ENCODE data around the gene MYBPHL. TPM values are rescaled to one million over a fixed set of nuclear protein-coding genes. Genes with fewer than 3 reads are reported as not detected.

Gene MYBPHL
- total and polyA plus RNA-seq, 2 of the 13 experiments (the other 11 are each of a cell fraction or from before 2014, with no cell fraction given), result 3.7 to 3.8 TPM

GRCh38 chr1:109268431-109269211, 38.2 kb downstream of the MYBPHL start:
- FAIRE-seq (no peak), DNase-seq (ENCODE audit: low spot score) (no peak), ATAC-seq (no peak)
- Histone ChIP-seq H2AFZ (ENCODE audit: low read length) (no peak overlapping the region), H3K9ac (ENCODE audit: insufficient read depth, low read depth, low read length) (no peak overlapping the region), H3K36me3 (replicated peaks in 1 of 2; ENCODE audit: control insufficient read depth in 1 of 2, insufficient read depth in 2 of 2, low read length in 2 of 2) (peaks cover 4 to 8% of the 10 kb centered on the region in 2 experiments; a peak in 3 of 5 replicates), H3K4me1 (ENCODE audit: insufficient read depth, low read length) (peaks cover 12% of the 10 kb centered on the region), H3K4me3 (replicated peaks in 1 of 3; ENCODE audit: insufficient read depth in 1 of 3, low read depth in 2 of 3, low read length in 3 of 3) (no peak overlapping the region), H3K4me2 (ENCODE audit: low read depth, low read length) (no peak overlapping the region), H3K27me3 (ENCODE audit: control insufficient read depth in 1 of 2, insufficient read depth in 2 of 2, low read length in 2 of 2) (no peaks in the 10 kb centered on the region), H3K79me2 (ENCODE audit: insufficient read depth, low read length) (no peaks in the 10 kb centered on the region), H3K9me3 (ENCODE audit: low read length) (no peaks in the 10 kb centered on the region), H4K20me1 (ENCODE audit: insufficient read depth, low read length) (no peaks in the 10 kb centered on the region), H3K27ac (ENCODE audit: extremely low read length, insufficient read depth, low read length) (no peak overlapping the region)
- TF ChIP-seq ZNF737 (CRISPR knock-in tag; IDR thresholded peaks at IDR 0.05; ENCODE audit: borderline replicate concordance) (no peak), AHDC1 (CRISPR knock-in tag; IDR thresholded peaks at IDR 0.05; ENCODE audit: borderline replicate concordance) (no peak), SSRP1 (CRISPR knock-in tag; IDR thresholded peaks at IDR 0.05) (no peak), ZNF367 (CRISPR knock-in tag; IDR thresholded peaks at IDR 0.05; ENCODE audit: borderline replicate concordance) (no peak), ZNF605 (CRISPR knock-in tag; IDR thresholded peaks at IDR 0.05) (no peak)
- WGBS (ENCODE audit: low lambda C conversion rate), result 92% methylated on average over 14 of the region's 29 CpGs
- in situ Hi-C loops (cut with HindIII; ENCODE audit: extremely low pct_ligation_motif_present, low pct_unique_long_range_greater_than_20kb), result loop anchor here (10.0 kb wide), 1 partner anchor 266 kb away; the partner anchor contains the start of gene GPR61
- no TSS peak for BruUV-seq (replicated peaks)
- POLR2A ChIA-PET, result no interaction called here
- CTCF ChIA-PET (ENCODE audit: low intra/inter-chr PET ratio, low total read pairs), result no interaction called here
- intact Hi-C loops (cut with micrococcal nuclease; ENCODE audit: unreplicated experiment), result no loop called here
